Muscle layer of duodenum (tissue), 2 donors: Measurements from ENCODE around the gene CD200R1L.

Source experiments
- H3K27ac ChIP-seq: one replicate; pipeline ENCODE4 v1.7.0; 2013; ENCODE audit warnings: mild to moderate bottlenecking, low read length
- H3K27me3 ChIP-seq: one replicate; pipeline ENCODE4 v1.7.0; 2013; ENCODE audit warnings: low read depth, mild to moderate bottlenecking, control low read depth, low read length
- H3K36me3 ChIP-seq, 2 donors: one replicate each; pipeline ENCODE4 v1.7.0; 2013; ENCODE audit warnings: low read length in 2 of 2, control low read depth in 1 of 2, mild to moderate bottlenecking in 1 of 2; ENCODE audit not compliant: insufficient read depth in 2 of 2, control insufficient read depth in 1 of 2
- H3K4me1 ChIP-seq, 2 donors: one replicate each; pipeline ENCODE4 v1.7.0; 2013; ENCODE audit warnings: low read length in 2 of 2, mild to moderate bottlenecking in 2 of 2, control low read depth in 1 of 2, moderate library complexity in 1 of 2; ENCODE audit not compliant: insufficient read depth in 2 of 2, control insufficient read depth in 1 of 2
- H3K4me3 ChIP-seq, 2 donors: one replicate each; pipeline ENCODE4 v1.7.0; 2013; ENCODE audit warnings: low read length in 2 of 2, low read depth in 1 of 2, mild to moderate bottlenecking in 1 of 2
- H3K9me3 ChIP-seq, 2 donors: one replicate each; pipeline ENCODE4 v1.7.0; 2013; ENCODE audit warnings: low read length in 2 of 2, control low read depth in 1 of 2, mild to moderate bottlenecking in 1 of 2; ENCODE audit not compliant: control insufficient read depth in 1 of 2
- donor health status: healthy.

CD200R1L gene

GRCh38 chr3:112846764-112847163 lies at the start of gene CD200R1L:
Gene CD200R1L, minus strand, starts transcription at chr3:112846864. Its CDS starts 17,497 bp downstream, at chr3:112829367.
- H3K4me3 ChIP-seq, result no peak within 1 kb of the TSS
- no peaks in the 10 kb centered on the region for H3K4me1 ChIP-seq
- no peak within 1 kb of the TSS for H3K27ac ChIP-seq
- no peaks in the 10 kb centered on the region for H3K36me3 ChIP-seq
- no peaks in the 10 kb centered on the region for H3K27me3 ChIP-seq
- H3K9me3 ChIP-seq, result peaks cover 0 to 7% of the 10 kb centered on the region in 2 donors

- no peaks in the 10 kb centered on the region for H3K9me3 ChIP-seq
- no peak overlapping the region for H3K4me3 ChIP-seq
- H3K36me3 ChIP-seq, result no peaks in the 10 kb centered on the region
- H3K27ac ChIP-seq, result no peak overlapping the region
- H3K27me3 ChIP-seq, result no peaks in the 10 kb centered on the region
- H3K4me1 ChIP-seq, result no peaks in the 10 kb centered on the region
Measured at GRCh38 chr3:112894258-112894657, 47.6 kb upstream of the CD200R1L start.

- H3K27ac ChIP-seq, result no peak overlapping the region
- no peaks in the 10 kb centered on the region for H3K9me3 ChIP-seq
- H3K4me3 ChIP-seq, result no peak overlapping the region
- no peaks in the 10 kb centered on the region for H3K36me3 ChIP-seq
- H3K4me1 ChIP-seq, result no peaks in the 10 kb centered on the region
- H3K27me3 ChIP-seq, result no peaks in the 10 kb centered on the region
Measured at GRCh38 chr3:112889357-112889756, 42.7 kb upstream of the CD200R1L start.

- Histone ChIP-seq H3K9me3 (no peaks in the 10 kb centered on the region), H3K27ac (no peak overlapping the region), H3K4me1 (no peaks in the 10 kb centered on the region), H3K4me3 (no peak overlapping the region), H3K27me3 (no peaks in the 10 kb centered on the region), H3K36me3 (no peaks in the 10 kb centered on the region)
Measured at GRCh38 chr3:112888381-112889085, 41.9 kb upstream of the CD200R1L start.

GRCh38 chr3:112884678-112885290 lies 38.1 kb upstream of the CD200R1L start:
- Histone ChIP-seq H3K4me3 (no peak overlapping the region), H3K27me3 (no peaks in the 10 kb centered on the region), H3K9me3 (no peaks in the 10 kb centered on the region), H3K36me3 (no peaks in the 10 kb centered on the region), H3K27ac (no peak overlapping the region), H3K4me1 (no peaks in the 10 kb centered on the region)

GRCh38 chr3:112881891-112882290 lies 35.2 kb upstream of the CD200R1L start:
- no peak overlapping the region for H3K27ac ChIP-seq
- H3K27me3 ChIP-seq, result no peaks in the 10 kb centered on the region
- H3K4me3 ChIP-seq, result no peak overlapping the region
- H3K36me3 ChIP-seq, result no peaks in the 10 kb centered on the region
- H3K9me3 ChIP-seq, result peaks cover 0 to 2% of the 10 kb centered on the region in 2 donors
- no peaks in the 10 kb centered on the region for H3K4me1 ChIP-seq

- Histone ChIP-seq H3K4me1 (no peaks in the 10 kb centered on the region), H3K27ac (no peak overlapping the region), H3K36me3 (no peaks in the 10 kb centered on the region), H3K9me3 (peaks cover 0 to 2% of the 10 kb centered on the region in 2 donors), H3K4me3 (no peak overlapping the region), H3K27me3 (no peaks in the 10 kb centered on the region)
Measured at GRCh38 chr3:112875561-112875960, 28.9 kb upstream of the CD200R1L start.

- Histone ChIP-seq H3K9me3 (peaks cover 0 to 2% of the 10 kb centered on the region in 2 donors), H3K4me1 (no peaks in the 10 kb centered on the region), H3K4me3 (no peak overlapping the region), H3K27me3 (no peaks in the 10 kb centered on the region), H3K36me3 (no peaks in the 10 kb centered on the region), H3K27ac (no peak overlapping the region)
Measured at GRCh38 chr3:112874725-112875124, 28.1 kb upstream of the CD200R1L start.

GRCh38 chr3:112873632-112874031 lies 27.0 kb upstream of the CD200R1L start:
- H3K36me3 ChIP-seq, result no peaks in the 10 kb centered on the region
- H3K9me3 ChIP-seq, result peaks cover 0 to 2% of the 10 kb centered on the region in 2 donors
- no peaks in the 10 kb centered on the region for H3K4me1 ChIP-seq
- no peak overlapping the region for H3K27ac ChIP-seq
- no peaks in the 10 kb centered on the region for H3K27me3 ChIP-seq
- no peak overlapping the region for H3K4me3 ChIP-seq

GRCh38 chr3:112871735-112872134 lies 25.1 kb upstream of the CD200R1L start:
- H3K27ac ChIP-seq, result no peak overlapping the region
- no peak overlapping the region for H3K4me3 ChIP-seq
- no peaks in the 10 kb centered on the region for H3K4me1 ChIP-seq
- no peaks in the 10 kb centered on the region for H3K27me3 ChIP-seq
- H3K36me3 ChIP-seq, result no peaks in the 10 kb centered on the region
- H3K9me3 ChIP-seq, result no peaks in the 10 kb centered on the region

GRCh38 chr3:112865757-112866156 lies 19.1 kb upstream of the CD200R1L start:
- Histone ChIP-seq H3K27me3 (no peaks in the 10 kb centered on the region), H3K4me3 (no peak overlapping the region), H3K9me3 (no peaks in the 10 kb centered on the region), H3K4me1 (no peaks in the 10 kb centered on the region), H3K27ac (no peak overlapping the region), H3K36me3 (no peaks in the 10 kb centered on the region)

- no peak overlapping the region for H3K4me3 ChIP-seq
- peaks cover 0 to 6% of the 10 kb centered on the region in 2 donors for H3K9me3 ChIP-seq
- H3K4me1 ChIP-seq, result no peaks in the 10 kb centered on the region
- H3K36me3 ChIP-seq, result no peaks in the 10 kb centered on the region
- H3K27ac ChIP-seq, result no peak overlapping the region
- H3K27me3 ChIP-seq, result no peaks in the 10 kb centered on the region
Measured at GRCh38 chr3:112860898-112861297, 14.2 kb upstream of the CD200R1L start.
